GM23338 (cell line): ENCODE results near the gene NCAPD3. TPM values are rescaled to one million over a fixed set of nuclear protein-coding genes. Genes with fewer than 3 reads are reported as not detected.

Experiments used
- ATAC-seq: fragments of 200-7000 bp; cut with Tn5 transposase; 3 replicates; pipeline ENCODE4 v1.9.1; 2020
- DNase-seq: peaks from one replicate; pipeline ENCODE4 v3.0.0-alpha.2; 2015; ENCODE audit warnings: low spot score
- H2AFZ ChIP-seq: fragments of 200-600 bp; sonication (generic); 2 replicates; pipeline ENCODE4 v1.8.0; 2016; ENCODE audit warnings: antibody characterized with exemption, mild to moderate bottlenecking, moderate library complexity
- H3F3A ChIP-seq: fragments of 200-600 bp; sonication (generic); replicated peaks from 2 replicates; pipeline ENCODE4 v1.8.0; 2017; ENCODE audit warnings: antibody characterized with exemption, mixed run types, low read depth
- H3K27ac ChIP-seq: fragments of 200-600 bp; sonication (generic); 2 replicates; pipeline ENCODE4 v1.6.1; 2016; ENCODE audit warnings: low read depth
- H3K27me3 ChIP-seq: fragments of 200-600 bp; sonication (generic); 2 replicates; pipeline ENCODE4 v1.8.0; 2016; ENCODE audit warnings: mild to moderate bottlenecking, mixed run types, moderate library complexity; ENCODE audit not compliant: insufficient read depth
- H3K36me3 ChIP-seq: fragments of 200-600 bp; sonication (generic); 2 replicates; pipeline ENCODE4 v1.8.0; 2016; ENCODE audit warnings: mild to moderate bottlenecking; ENCODE audit not compliant: insufficient read depth
- H3K4me1 ChIP-seq: fragments of 200-600 bp; sonication (generic); 2 replicates; pipeline ENCODE4 v1.8.0; 2016; ENCODE audit warnings: mild to moderate bottlenecking, moderate library complexity; ENCODE audit not compliant: insufficient read depth
- H3K4me2 ChIP-seq: fragments of 200-600 bp; sonication (generic); 2 replicates; pipeline ENCODE4 v1.7.1; 2017; ENCODE audit warnings: mixed run types
- H3K4me3 ChIP-seq: fragments of 200-600 bp; sonication (generic); 2 replicates; pipeline ENCODE4 v1.6.1; 2016; ENCODE audit warnings: mixed run types
- H3K79me2 ChIP-seq: fragments of 200-600 bp; sonication (generic); replicated peaks from 2 replicates; pipeline ENCODE4 v1.8.0; 2017; ENCODE audit warnings: mild to moderate bottlenecking; ENCODE audit not compliant: insufficient read depth
- H3K9me2 ChIP-seq: fragments of 200-600 bp; sonication (generic); 2 replicates; pipeline ENCODE4 v1.8.0; 2017; ENCODE audit not compliant: insufficient read depth
- H4K20me1 ChIP-seq: fragments of 200-600 bp; sonication (generic); replicated peaks from 2 replicates; pipeline ENCODE4 v1.8.0; 2017; ENCODE audit warnings: mild to moderate bottlenecking; ENCODE audit not compliant: insufficient read depth
- H3K27ac Mint-ChIP-seq: 2 replicates; pipeline ENCODE4 v1.8.0; 2020; ENCODE audit warnings: inconsistent platforms, mild to moderate bottlenecking, moderate library complexity, mixed read lengths
- H3K27me3 Mint-ChIP-seq: 3 replicates; pipeline ENCODE4 v1.8.0; 2022; ENCODE audit warnings: low read depth, mild to moderate bottlenecking, moderate library complexity, mixed read lengths, inconsistent platforms; ENCODE audit not compliant: insufficient read depth, poor library complexity
- H3K36me3 Mint-ChIP-seq: 3 replicates; pipeline ENCODE4 v1.8.0; 2021; ENCODE audit warnings: low read depth, mild to moderate bottlenecking, inconsistent platforms, moderate library complexity, mixed read lengths
- H3K4me1 Mint-ChIP-seq: 3 replicates; pipeline ENCODE4 v1.8.0; 2020; ENCODE audit warnings: mild to moderate bottlenecking, inconsistent platforms, mixed read lengths
- H3K4me3 Mint-ChIP-seq: 3 replicates; pipeline ENCODE4 v1.8.0; 2021; ENCODE audit warnings: moderate library complexity, mild to moderate bottlenecking, inconsistent platforms, mixed read lengths
- H3K9me3 Mint-ChIP-seq: 3 replicates; pipeline ENCODE4 v1.8.0; 2020; ENCODE audit warnings: moderate library complexity, mild to moderate bottlenecking, inconsistent platforms, mixed read lengths
- CREB1 ChIP-seq: fragments of 250-450 bp; sonication (Bioruptor Pico); IDR thresholded peaks from 2 replicates; pipeline ENCODE4 v1.5.0; 2020; ENCODE audit warnings: low read depth, mild to moderate bottlenecking, moderate library complexity
- EZH2 ChIP-seq: fragments of 200-600 bp; sonication (generic); IDR thresholded peaks from one replicate; pipeline ENCODE4 v1.8.0; 2017; ENCODE audit warnings: antibody characterized with exemption, mild to moderate bottlenecking, low read depth; ENCODE audit not compliant: unreplicated experiment
- EZH2phosphoT487 ChIP-seq: fragments of 200-600 bp; sonication (generic); IDR thresholded peaks from one replicate; pipeline ENCODE4 v1.8.1; 2018; ENCODE audit warnings: antibody characterized with exemption; ENCODE audit not compliant: unreplicated experiment
- JUNB ChIP-seq: IDR thresholded peaks from one replicate; pipeline ENCODE4 v1.6.1; 2016; ENCODE audit warnings: antibody characterized with exemption; ENCODE audit not compliant: unreplicated experiment
- POLR2AphosphoS5 ChIP-seq: IDR thresholded peaks from 2 replicates; pipeline ENCODE4 v1.6.1; 2016; ENCODE audit warnings: antibody characterized with exemption, low read depth
- STAT1 ChIP-seq: IDR thresholded peaks from one replicate; pipeline ENCODE4 v1.6.1; 2016; ENCODE audit warnings: antibody characterized with exemption; ENCODE audit not compliant: unreplicated experiment
- ZNF114 ChIP-seq: fragments of 250-450 bp; sonication (Bioruptor Pico); IDR thresholded peaks from 2 replicates; pipeline ENCODE4 v1.5.0; 2020; ENCODE audit warnings: mild to moderate bottlenecking, moderate library complexity
- ZNF331 ChIP-seq: fragments of 250-450 bp; sonication (Bioruptor Pico); IDR thresholded peaks from 2 replicates; pipeline ENCODE4 v1.5.0; 2020; ENCODE audit warnings: low read depth, mild to moderate bottlenecking, moderate library complexity
- polyA plus RNA-seq: library from polyadenylated mRNA; unstranded; fragments of >200 nt; fragmentation: Nextera tagmentation; extraction: Ambion mirVana; gene quantifications from 2 replicates; pipeline ENCODE4 v1.2.1, GENCODE V29; 2016
- total RNA-seq: library from RNA; depleted of rRNA; stranded (reverse); fragments of >200 nt; shearing (Covaris generic); gene quantifications from 2 replicates; pipeline ENCODE4 v1.2.3, GENCODE V29; 2014
- TF ChIP-seq, protein P1 (sequence below): IDR thresholded peaks from one replicate; pipeline ENCODE4 v1.6.1; 2018; ENCODE audit warnings: antibody characterized with exemption; ENCODE audit not compliant: unreplicated experiment
- TF ChIP-seq, protein P2 (sequence below): IDR thresholded peaks from 2 replicates; pipeline ENCODE4 v1.6.1; 2016; ENCODE audit warnings: antibody characterized with exemption
- TF ChIP-seq, protein P3 (sequence below), 2 experiments: fragments of 200-600 bp in 1 of 2; sonication (generic) in 1 of 2; conservative IDR thresholded peaks; 2 replicates each; pipeline versions ENCODE4 v1.5.1 to v1.6.1; 2016 to 2017; ENCODE audit warnings: antibody characterized with exemption in 2 of 2, low read depth in 2 of 2, mild to moderate bottlenecking in 2 of 2, moderate library complexity in 1 of 2
- TF ChIP-seq, protein P4 (sequence below): fragments of 250-450 bp; sonication (Bioruptor Pico); IDR thresholded peaks from 2 replicates; pipeline ENCODE4 v1.5.0; 2020; ENCODE audit warnings: mild to moderate bottlenecking, moderate library complexity

NCAPD3 gene
- total and polyA plus RNA-seq, 2 experiments from 2014 or later, result 37.1 to 49.8 TPM

DNA sequence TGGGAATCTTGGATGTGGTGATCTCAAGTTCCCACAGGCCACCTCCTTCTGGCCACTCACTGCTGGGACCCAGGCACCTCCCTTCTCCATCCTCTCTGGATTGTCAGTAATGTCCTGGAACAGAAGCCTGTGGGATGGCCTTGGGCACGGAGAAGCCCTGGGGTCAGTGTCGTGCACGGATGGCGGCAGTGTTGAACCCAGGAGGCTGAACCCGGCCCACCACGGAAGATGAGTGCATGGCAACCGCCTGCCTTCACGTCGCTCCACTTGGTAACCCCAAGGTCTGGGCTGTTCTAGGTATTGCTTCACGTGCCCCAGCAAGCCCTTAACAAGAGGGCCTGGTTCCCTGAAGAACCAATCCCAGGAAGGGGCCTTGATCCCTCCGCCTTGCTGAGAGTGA is 22.3 kb upstream of the NCAPD3 start:
- TF ChIP-seq, protein P1, sequence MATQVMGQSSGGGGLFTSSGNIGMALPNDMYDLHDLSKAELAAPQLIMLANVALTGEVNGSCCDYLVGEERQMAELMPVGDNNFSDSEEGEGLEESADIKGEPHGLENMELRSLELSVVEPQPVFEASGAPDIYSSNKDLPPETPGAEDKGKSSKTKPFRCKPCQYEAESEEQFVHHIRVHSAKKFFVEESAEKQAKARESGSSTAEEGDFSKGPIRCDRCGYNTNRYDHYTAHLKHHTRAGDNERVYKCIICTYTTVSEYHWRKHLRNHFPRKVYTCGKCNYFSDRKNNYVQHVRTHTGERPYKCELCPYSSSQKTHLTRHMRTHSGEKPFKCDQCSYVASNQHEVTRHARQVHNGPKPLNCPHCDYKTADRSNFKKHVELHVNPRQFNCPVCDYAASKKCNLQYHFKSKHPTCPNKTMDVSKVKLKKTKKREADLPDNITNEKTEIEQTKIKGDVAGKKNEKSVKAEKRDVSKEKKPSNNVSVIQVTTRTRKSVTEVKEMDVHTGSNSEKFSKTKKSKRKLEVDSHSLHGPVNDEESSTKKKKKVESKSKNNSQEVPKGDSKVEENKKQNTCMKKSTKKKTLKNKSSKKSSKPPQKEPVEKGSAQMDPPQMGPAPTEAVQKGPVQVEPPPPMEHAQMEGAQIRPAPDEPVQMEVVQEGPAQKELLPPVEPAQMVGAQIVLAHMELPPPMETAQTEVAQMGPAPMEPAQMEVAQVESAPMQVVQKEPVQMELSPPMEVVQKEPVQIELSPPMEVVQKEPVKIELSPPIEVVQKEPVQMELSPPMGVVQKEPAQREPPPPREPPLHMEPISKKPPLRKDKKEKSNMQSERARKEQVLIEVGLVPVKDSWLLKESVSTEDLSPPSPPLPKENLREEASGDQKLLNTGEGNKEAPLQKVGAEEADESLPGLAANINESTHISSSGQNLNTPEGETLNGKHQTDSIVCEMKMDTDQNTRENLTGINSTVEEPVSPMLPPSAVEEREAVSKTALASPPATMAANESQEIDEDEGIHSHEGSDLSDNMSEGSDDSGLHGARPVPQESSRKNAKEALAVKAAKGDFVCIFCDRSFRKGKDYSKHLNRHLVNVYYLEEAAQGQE, result no peak
- TF ChIP-seq, protein P2, sequence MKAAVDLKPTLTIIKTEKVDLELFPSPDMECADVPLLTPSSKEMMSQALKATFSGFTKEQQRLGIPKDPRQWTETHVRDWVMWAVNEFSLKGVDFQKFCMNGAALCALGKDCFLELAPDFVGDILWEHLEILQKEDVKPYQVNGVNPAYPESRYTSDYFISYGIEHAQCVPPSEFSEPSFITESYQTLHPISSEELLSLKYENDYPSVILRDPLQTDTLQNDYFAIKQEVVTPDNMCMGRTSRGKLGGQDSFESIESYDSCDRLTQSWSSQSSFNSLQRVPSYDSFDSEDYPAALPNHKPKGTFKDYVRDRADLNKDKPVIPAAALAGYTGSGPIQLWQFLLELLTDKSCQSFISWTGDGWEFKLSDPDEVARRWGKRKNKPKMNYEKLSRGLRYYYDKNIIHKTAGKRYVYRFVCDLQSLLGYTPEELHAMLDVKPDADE, result no peak
- TF ChIP-seq ZNF114 (CRISPR knock-in tag), result no peak
- no peak for TF ChIP-seq EZH2phosphoT487
- TF ChIP-seq, protein P3, sequence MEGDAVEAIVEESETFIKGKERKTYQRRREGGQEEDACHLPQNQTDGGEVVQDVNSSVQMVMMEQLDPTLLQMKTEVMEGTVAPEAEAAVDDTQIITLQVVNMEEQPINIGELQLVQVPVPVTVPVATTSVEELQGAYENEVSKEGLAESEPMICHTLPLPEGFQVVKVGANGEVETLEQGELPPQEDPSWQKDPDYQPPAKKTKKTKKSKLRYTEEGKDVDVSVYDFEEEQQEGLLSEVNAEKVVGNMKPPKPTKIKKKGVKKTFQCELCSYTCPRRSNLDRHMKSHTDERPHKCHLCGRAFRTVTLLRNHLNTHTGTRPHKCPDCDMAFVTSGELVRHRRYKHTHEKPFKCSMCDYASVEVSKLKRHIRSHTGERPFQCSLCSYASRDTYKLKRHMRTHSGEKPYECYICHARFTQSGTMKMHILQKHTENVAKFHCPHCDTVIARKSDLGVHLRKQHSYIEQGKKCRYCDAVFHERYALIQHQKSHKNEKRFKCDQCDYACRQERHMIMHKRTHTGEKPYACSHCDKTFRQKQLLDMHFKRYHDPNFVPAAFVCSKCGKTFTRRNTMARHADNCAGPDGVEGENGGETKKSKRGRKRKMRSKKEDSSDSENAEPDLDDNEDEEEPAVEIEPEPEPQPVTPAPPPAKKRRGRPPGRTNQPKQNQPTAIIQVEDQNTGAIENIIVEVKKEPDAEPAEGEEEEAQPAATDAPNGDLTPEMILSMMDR (conservative IDR thresholded peaks at IDR 0.05; ENCODE audit: low read depth in 2 of 2), result no peak
- no peak for TF ChIP-seq STAT1
- no peak for TF ChIP-seq JUNB
- no peak for TF ChIP-seq CREB1
- TF ChIP-seq, protein P4, sequence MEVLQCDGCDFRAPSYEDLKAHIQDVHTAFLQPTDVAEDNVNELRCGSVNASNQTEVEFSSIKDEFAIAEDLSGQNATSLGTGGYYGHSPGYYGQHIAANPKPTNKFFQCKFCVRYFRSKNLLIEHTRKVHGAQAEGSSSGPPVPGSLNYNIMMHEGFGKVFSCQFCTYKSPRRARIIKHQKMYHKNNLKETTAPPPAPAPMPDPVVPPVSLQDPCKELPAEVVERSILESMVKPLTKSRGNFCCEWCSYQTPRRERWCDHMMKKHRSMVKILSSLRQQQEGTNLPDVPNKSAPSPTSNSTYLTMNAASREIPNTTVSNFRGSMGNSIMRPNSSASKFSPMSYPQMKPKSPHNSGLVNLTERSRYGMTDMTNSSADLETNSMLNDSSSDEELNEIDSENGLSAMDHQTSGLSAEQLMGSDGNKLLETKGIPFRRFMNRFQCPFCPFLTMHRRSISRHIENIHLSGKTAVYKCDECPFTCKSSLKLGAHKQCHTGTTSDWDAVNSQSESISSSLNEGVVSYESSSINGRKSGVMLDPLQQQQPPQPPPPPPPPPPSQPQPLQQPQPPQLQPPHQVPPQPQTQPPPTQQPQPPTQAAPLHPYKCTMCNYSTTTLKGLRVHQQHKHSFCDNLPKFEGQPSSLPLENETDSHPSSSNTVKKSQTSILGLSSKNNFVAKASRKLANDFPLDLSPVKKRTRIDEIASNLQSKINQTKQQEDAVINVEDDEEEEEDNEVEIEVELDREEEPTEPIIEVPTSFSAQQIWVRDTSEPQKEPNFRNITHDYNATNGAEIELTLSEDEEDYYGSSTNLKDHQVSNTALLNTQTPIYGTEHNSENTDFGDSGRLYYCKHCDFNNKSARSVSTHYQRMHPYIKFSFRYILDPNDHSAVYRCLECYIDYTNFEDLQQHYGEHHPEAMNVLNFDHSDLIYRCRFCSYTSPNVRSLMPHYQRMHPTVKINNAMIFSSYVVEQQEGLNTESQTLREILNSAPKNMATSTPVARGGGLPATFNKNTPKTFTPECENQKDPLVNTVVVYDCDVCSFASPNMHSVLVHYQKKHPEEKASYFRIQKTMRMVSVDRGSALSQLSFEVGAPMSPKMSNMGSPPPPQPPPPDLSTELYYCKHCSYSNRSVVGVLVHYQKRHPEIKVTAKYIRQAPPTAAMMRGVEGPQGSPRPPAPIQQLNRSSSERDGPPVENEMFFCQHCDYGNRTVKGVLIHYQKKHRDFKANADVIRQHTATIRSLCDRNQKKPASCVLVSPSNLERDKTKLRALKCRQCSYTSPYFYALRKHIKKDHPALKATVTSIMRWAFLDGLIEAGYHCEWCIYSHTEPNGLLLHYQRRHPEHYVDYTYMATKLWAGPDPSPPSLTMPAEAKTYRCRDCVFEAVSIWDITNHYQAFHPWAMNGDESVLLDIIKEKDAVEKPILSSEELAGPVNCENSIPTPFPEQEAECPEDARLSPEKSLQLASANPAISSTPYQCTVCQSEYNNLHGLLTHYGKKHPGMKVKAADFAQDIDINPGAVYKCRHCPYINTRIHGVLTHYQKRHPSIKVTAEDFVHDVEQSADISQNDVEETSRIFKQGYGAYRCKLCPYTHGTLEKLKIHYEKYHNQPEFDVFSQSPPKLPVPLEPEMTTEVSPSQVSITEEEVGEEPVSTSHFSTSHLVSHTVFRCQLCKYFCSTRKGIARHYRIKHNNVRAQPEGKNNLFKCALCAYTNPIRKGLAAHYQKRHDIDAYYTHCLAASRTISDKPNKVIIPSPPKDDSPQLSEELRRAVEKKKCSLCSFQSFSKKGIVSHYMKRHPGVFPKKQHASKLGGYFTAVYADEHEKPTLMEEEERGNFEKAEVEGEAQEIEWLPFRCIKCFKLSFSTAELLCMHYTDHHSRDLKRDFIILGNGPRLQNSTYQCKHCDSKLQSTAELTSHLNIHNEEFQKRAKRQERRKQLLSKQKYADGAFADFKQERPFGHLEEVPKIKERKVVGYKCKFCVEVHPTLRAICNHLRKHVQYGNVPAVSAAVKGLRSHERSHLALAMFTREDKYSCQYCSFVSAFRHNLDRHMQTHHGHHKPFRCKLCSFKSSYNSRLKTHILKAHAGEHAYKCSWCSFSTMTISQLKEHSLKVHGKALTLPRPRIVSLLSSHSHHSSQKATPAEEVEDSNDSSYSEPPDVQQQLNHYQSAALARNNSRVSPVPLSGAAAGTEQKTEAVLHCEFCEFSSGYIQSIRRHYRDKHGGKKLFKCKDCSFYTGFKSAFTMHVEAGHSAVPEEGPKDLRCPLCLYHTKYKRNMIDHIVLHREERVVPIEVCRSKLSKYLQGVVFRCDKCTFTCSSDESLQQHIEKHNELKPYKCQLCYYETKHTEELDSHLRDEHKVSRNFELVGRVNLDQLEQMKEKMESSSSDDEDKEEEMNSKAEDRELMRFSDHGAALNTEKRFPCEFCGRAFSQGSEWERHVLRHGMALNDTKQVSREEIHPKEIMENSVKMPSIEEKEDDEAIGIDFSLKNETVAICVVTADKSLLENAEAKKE (CRISPR knock-in tag), result no peak
- no peak for TF ChIP-seq ZNF331
- no peak for TF ChIP-seq POLR2AphosphoS5
- no peak for TF ChIP-seq EZH2
- Histone ChIP-seq H3K27ac (no peak overlapping the region), H3K4me3 (no peak overlapping the region), H3K9me2 (no peaks in the 10 kb centered on the region), H4K20me1 (no peaks in the 10 kb centered on the region), H3K36me3 (peaks cover 26% of the 10 kb centered on the region), H3F3A (no peaks in the 10 kb centered on the region), H3K4me1 (no peaks in the 10 kb centered on the region), H3K4me2 (no peak overlapping the region), H3K27me3 (no peaks in the 10 kb centered on the region), H3K79me2 (no peaks in the 10 kb centered on the region), H2AFZ (no peak overlapping the region)
- no peak for ATAC-seq
- Mint-ChIP-seq H3K4me1 (peaks cover 9% of the 10 kb centered on the region; the same call in 2 of the 3 replicates), H3K4me3 (no peak overlapping the region), H3K27me3 (no peaks in the 10 kb centered on the region), H3K36me3 (peaks cover 49% of the 10 kb centered on the region), H3K9me3 (no peaks in the 10 kb centered on the region), H3K27ac (no peak overlapping the region)
- DNase-seq, result no peak
